Activated CD8-positive, alpha-beta memory T cell treated with anti-CD3 and anti-CD28 coated beads for 36 hours (primary cell): Measurements from ENCODE around the gene OAT. TPM values are rescaled to one million over a fixed set of nuclear protein-coding genes. Genes with fewer than 3 reads are reported as not detected.
"Not testable (repeated sequence)": the region's sequence is repeated elsewhere in the genome, so short reads cannot be mapped to it uniquely, and the experiment has no call there.

ENCODE experiments used
- CTCF ChIA-PET: fragments of 350-600 bp; sonication (Branson Sonifier 250); formaldehyde crosslinking; loops from one replicate; lab custom pipeline; 2021; ENCODE audit warnings: antibody characterized with exemption; lab: Charles Lee
- POLR2A ChIA-PET: fragments of 350-600 bp; sonication (Branson Sonifier 250); formaldehyde crosslinking; loops from one replicate; lab custom pipeline; 2021; ENCODE audit warnings: antibody characterized with exemption; lab: Charles Lee
- total RNA-seq, 2 experiments: library from RNA; stranded (reverse); gene quantifications; one replicate each; pipeline ENCODE4 v1.2.3, GENCODE V29; 2021

Gene OAT
- total RNA-seq, 2 experiments from 2014 or later: 48.2 to 49.2 TPM

- ChIA-PET CTCF (no interaction called here), POLR2A (no interaction called here)
Measured at GRCh38 chr10:124449170-124450011, 30.7 kb upstream of the OAT start.

GRCh38 chr10:124448696-124449169, 30.0 kb upstream of the OAT start:
- ChIA-PET POLR2A (no interaction called here), CTCF (no interaction called here)

- POLR2A ChIA-PET: no interaction called here
- CTCF ChIA-PET: interaction anchor here (1.0 kb wide), 1 partner anchor 495 kb away, joined by 4 read pairs; no protein-coding TSS in a partner anchor
Measured at GRCh38 chr10:124447751-124448466, 29.2 kb upstream of the OAT start.

- CTCF ChIA-PET: interaction anchor here (1.0 kb wide), 1 partner anchor 496 kb away, joined by 4 read pairs; no protein-coding TSS in a partner anchor
- POLR2A ChIA-PET: no interaction called here
Measured at GRCh38 chr10:124446830-124447750, 28.4 kb upstream of the OAT start.

GRCh38 chr10:124441694-124442093, 23.0 kb upstream of the OAT start:
- POLR2A ChIA-PET, CTCF ChIA-PET: not testable (repeated sequence)

- POLR2A ChIA-PET: no interaction called here
- CTCF ChIA-PET: interaction anchor here (0.7 kb wide), 1 partner anchor 20 kb away, joined by 3 read pairs; no protein-coding TSS in a partner anchor
Measured at GRCh38 chr10:124436191-124436638, 17.5 kb upstream of the OAT start.

DNA sequence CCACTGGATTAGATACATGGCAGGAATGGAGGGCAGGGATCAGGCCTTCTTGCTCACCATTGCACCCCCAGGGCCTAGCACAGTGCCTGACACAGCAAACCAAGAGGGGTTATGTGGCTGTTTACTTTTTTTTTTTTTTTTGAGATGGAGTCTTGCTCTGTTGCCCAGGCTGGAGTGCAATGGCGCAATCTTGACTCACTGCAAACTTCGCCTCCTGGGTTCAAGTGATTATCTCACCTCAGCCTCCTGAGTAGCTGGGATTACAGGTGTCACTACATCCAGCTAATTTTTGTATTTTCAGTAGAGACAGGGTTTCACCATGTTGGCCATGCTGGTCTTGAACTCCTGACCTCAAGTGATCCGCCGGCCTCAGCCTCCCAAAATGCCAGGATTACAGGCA, 17.0 kb upstream of the OAT start:
- POLR2A ChIA-PET: not testable (repeated sequence)
- CTCF ChIA-PET: interaction anchor here (1.1 to 1.2 kb wide), 2 partner anchors 17 to 25 kb away, joined by 3 read pairs; partner anchors contain the start of genes LHPP and OAT

GRCh38 chr10:124433461-124433860, 14.7 kb upstream of the OAT start:
- ChIA-PET POLR2A (no interaction called here), CTCF (no interaction called here)

DNA sequence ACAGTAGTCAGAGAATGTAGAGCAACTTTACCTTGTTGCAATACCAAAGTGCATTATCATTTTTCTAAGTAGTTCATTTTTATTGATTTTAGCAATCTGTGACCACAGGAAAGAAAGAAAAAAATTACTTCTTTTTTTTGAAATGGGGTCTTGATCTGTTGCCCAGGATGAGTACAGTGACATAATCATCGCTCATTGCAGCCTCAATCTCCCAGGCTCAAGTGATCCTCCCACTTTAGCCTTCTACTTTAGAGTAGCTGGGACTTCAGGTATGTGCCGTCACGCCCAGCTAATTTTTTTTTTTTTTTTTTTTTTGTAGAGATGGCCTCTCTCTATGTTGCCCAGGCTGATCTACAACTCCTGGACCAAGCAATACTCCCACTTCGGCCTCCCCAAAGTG, 11.4 kb upstream of the OAT start:
- POLR2A ChIA-PET: no interaction called here

GRCh38 chr10:124429576-124429975, 10.9 kb upstream of the OAT start:
- CTCF ChIA-PET: interaction anchor here (0.6 kb wide), 2 partner anchors 88 to 157 kb away, joined by 3 read pairs; no protein-coding TSS in a partner anchor
- POLR2A ChIA-PET: no interaction called here

More for the DNA sequence above, 11.4 kb upstream of the OAT start:
- CTCF ChIA-PET: interaction anchor here (0.6 kb wide), 2 partner anchors 88 to 158 kb away, joined by 3 read pairs; no protein-coding TSS in a partner anchor

- ChIA-PET POLR2A (no interaction called here), CTCF (no interaction called here)
Measured at GRCh38 chr10:124428207-124428777, 9.6 kb upstream of the OAT start.

DNA sequence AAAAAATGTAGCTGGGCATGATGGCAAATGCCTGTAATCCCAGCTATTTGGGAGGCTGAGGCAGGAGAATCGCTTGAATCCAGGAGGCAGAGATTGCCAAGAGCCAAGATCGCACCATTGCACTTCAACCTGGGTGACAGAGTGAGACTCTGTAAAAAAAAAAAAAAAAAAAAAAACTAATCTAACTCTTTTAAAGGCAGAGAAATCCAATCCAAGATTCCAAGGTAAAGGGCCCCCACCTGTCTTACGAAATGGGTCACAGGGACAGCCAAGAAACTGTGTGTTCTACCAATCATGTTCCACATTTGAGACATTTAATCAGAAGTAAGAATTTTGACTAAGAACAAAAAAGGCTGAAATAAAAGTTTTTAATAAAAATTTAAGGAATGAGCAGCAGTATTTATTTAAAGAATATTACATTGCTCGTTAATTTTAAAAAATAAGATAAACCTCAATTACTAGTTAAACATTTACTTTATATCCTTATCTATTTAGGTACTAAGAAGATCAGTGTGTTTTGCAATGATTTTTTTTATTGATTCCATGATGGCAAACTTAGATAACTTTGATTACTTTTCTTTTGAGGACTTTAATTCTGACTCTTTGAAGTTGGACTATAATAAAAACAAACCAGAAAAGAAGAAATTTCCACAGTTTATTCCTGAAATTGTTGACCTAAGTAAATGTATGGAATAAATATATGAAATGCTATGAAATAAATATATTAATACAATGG, 6.7 kb upstream of the OAT start:
- ChIA-PET POLR2A (no interaction called here), CTCF (interaction anchor here (0.7 kb wide), 1 partner anchor 656 kb away, joined by 3 read pairs; no protein-coding TSS in a partner anchor)

GRCh38 chr10:124423813-124424212, 5.1 kb upstream of the OAT start:
- CTCF ChIA-PET: interaction anchor here (1.2 kb wide), 1 partner anchor 10 kb away, joined by 3 read pairs; no protein-coding TSS in a partner anchor
- POLR2A ChIA-PET: no interaction called here

GRCh38 chr10:124422742-124423141, 4.0 kb upstream of the OAT start:
- ChIA-PET CTCF (interaction anchor here (0.7 kb wide), 1 partner anchor 195 kb away, joined by 3 read pairs; no protein-coding TSS in a partner anchor), POLR2A (no interaction called here)

DNA sequence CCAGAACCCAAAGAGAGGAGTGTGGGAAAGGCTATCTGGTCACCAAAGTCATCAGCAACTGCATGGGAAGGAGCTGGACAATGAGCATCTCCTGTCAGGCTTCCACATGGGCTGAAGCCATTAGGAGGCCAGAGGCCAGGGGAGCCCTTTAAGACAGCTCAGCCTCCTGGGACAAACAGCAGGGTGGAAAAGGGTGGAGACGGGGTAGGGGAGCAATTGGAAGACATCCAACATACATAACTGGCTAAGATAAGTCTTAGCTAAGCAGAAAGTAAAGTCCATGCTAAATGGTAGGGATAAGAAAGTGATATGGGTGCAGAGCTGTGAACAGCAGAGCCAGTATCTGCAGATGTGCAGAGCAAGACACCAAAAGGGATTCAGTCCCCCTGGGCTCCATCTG, 1.5 kb upstream of the OAT start:
- ChIA-PET POLR2A (interaction anchor here (0.5 kb wide), 1 partner anchor 1360 kb away, joined by 3 read pairs; no protein-coding TSS in a partner anchor), CTCF (no interaction called here)

- POLR2A ChIA-PET: no interaction called here
Measured at GRCh38 chr10:124419635-124420034, 912 bp upstream of the OAT start.

More at GRCh38 chr10:124419635-124420034, 912 bp upstream of the OAT start:
- CTCF ChIA-PET: no interaction called here
